GM18873 (cell line): ENCODE data around the gene PSPN.
A peak's percentile ranks its signal among the peaks of the same experiment; 100 is the strongest.
"Not testable (repeated sequence)": the region's sequence is repeated elsewhere in the genome, so short reads cannot be mapped to it uniquely, and the experiment has no call there.

Source experiments
- ATAC-seq: cut with Tn5 transposase; IDR thresholded peaks from one replicate; pipeline ENCODE4 v1.9.1; 2021; ENCODE audit warnings: mild to moderate bottlenecking, moderate library complexity, moderate number of reproducible peaks; ENCODE audit not compliant: unreplicated experiment, low FRiP score

The PSPN gene

DNA sequence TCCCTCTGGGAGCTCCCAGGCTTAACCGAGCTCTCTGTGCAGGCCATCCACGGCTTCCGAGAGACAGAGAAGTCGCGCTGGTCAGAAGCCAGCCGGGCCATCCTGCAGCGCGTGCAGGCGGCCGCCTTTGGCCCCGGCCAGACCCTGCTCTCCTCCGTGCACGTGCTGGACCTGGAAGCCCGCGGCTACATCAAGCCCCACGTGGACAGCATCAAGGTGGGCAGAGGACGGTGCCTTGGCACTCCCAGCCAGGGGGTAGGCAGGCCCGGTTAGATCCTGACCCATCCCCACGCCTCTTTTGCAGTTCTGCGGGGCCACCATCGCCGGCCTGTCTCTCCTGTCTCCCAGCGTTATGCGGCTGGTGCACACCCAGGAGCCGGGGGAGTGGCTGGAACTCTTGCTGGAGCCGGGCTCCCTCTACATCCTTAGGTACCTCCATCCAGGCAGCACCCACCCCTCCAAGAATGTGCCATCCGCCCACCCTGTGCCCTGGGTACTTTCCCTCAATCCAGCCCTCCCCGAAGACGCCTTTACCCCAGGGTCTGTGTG, 1.5 kb downstream of the PSPN start:
- ATAC-seq, result no peak

DNA sequence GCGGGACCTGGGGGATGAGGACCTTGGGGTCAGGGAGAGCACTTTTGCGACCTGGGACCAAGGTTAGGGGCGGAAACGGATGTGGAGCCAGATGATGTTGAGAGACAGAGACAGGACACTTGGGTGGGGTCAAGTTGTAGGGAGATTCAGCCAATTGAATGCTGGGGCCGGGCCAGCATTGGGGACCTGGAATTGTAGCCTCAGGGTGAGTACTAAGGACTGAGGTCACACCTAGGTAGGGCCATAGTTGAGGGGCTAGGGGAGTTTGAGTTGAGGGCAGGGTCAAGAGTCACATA, 2.0 kb downstream of the PSPN start:
- ATAC-seq, result no peak

DNA sequence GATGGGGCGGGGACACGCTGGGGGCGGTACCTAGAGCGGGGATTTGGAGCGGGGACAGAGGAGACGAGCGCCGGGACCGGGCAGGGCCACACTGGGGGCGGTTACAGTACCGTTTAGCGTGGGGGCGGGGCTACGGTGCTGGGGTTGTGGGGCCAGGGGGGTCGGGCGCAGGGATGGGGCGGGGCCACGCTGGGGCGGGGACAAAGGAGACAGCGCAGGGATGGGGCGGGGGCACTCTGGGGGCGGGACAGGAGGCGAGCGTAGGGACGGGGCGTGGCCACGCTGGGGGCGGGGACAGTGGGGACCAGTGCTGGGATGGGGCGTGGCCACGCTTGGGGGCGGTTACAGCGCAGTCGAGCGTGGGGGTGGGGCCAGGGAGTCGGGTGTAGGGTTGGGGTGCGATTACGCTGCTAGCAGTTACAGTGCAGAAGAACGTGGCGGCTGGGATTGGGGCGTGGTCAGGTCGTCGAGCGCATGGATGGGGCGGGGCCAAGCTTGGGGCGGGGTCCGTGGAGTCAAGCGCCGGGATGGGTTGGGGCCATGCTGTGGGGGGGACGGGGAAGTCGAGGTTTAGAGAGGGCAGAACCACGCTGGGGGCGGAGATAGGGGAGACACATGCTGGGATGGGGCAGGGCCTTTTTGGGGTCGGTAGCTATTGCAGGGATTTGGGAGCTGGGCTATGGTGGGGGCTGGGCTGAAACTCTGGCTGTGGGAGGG, 2.5 kb downstream of the PSPN start:
- ATAC-seq, result peak; percentile 41

DNA sequence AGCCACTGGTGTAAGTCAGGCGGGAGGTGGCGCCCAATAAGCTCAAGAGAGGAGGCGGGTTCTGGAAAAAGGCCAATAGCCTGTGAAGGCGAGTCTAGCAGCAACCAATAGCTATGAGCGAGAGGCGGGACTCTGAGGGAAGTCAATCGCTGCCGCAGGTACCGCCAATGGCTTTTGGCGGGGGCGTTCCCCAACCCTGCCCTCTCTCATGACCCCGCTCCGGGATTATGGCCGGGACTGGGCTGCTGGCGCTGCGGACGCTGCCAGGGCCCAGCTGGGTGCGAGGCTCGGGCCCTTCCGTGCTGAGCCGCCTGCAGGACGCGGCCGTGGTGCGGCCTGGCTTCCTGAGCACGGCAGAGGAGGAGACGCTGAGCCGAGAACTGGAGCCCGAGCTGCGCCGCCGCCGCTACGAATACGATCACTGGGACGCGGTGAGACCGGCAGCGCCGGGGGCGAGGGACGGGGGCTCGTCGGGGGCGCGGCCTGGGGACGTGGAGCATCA, 3.1 kb downstream of the PSPN start, which contains the start of gene ALKBH7:
TSS of gene ALKBH7 (plus strand) at position 201 of the 502 bp plus-strand sequence. CDS start at position 228, 27 bp downstream.
- peak; percentile 76 for ATAC-seq

DNA sequence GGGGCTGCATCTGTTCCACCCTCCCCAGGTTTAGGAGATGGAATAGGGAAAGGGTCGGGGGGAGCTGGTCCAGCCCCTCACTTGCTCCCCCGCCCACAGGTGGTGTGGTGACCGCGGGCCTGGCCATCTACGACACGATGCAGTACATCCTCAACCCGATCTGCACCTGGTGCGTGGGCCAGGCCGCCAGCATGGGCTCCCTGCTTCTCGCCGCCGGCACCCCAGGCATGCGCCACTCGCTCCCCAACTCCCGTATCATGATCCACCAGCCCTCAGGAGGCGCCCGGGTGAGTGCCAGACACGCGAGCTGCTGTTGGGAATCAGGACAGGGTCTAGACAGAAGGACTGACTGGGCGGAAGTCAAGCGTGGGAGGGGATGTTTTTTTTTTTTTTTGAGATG, 11.4 kb downstream of the PSPN start:
- no peak for ATAC-seq

DNA sequence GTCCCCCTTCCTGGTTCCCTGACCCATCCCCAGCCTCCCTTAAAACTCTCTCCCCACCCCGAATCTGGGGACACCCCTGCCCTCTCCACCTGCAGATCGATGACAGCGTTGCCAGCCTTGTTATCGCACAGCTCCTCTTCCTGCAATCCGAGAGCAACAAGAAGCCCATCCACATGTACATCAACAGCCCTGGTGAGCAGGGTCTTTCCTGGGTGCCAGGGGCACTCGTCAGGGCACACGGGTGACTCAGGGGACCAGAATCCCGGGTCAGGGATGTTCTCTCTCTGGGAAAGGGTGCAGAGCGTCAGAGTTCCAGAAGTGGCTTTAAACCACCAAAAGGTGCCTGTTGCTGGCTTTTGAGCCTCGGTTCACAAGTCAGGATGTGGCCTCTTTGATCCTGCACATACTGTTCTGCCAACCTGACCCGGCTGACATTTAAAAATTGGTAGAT, 13.4 kb downstream of the PSPN start:
- ATAC-seq, result no peak

DNA sequence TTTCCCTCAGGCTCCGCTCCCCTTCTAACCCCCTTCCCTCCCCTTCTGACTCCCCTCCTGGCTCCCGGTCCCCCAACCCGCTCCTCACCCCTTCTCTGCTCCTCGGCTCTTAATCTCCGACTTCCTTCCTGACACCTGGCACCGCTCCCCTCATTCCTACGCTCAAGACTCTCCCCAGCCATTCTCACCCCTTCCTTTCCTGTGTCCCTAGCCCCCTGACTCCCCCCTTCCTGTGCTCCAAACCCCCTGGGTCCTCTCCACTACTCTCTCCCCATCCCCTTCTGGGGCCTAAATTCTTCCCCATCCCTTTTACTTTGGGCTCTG, 13.7 kb downstream of the PSPN start:
- no peak for ATAC-seq

DNA sequence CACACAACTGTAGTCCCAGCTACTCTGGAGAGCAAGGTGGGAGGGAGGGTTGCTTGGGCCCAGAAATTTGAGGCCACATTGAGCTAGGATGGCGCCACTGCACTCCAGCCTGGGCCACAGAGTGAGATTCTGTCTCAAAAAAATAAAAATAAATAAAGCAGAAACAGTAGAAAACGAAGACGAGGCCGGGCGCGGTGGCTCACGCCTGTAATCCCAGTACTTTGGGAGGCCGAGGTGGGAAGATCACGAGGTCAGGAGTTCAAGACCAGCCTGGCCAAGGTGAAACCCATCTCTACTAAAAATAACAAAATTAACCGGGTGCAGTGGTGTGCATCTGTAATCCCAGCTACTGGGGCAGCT, 14.9 kb downstream of the PSPN start:
- not testable (repeated sequence) for ATAC-seq

DNA sequence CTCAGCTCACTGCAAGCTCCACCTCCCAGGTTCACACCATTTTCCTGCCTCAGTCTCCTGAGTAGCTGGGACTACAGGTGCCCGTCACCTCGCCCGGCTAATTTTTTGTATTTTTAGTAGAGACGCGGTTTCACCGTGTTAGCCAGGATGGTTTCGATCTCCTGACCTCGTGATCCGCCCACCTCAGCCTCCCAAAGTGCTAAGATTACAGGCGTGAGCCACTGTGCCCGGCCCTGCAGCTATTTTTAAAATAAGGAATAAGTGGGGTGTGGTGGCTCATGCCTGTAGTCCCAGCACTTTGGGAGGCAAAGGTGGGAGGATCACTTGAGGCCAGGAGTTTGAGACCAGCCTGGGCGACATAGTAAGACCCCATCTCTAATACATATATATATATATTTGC, 15.3 kb downstream of the PSPN start:
- ATAC-seq, result not testable (repeated sequence)

DNA sequence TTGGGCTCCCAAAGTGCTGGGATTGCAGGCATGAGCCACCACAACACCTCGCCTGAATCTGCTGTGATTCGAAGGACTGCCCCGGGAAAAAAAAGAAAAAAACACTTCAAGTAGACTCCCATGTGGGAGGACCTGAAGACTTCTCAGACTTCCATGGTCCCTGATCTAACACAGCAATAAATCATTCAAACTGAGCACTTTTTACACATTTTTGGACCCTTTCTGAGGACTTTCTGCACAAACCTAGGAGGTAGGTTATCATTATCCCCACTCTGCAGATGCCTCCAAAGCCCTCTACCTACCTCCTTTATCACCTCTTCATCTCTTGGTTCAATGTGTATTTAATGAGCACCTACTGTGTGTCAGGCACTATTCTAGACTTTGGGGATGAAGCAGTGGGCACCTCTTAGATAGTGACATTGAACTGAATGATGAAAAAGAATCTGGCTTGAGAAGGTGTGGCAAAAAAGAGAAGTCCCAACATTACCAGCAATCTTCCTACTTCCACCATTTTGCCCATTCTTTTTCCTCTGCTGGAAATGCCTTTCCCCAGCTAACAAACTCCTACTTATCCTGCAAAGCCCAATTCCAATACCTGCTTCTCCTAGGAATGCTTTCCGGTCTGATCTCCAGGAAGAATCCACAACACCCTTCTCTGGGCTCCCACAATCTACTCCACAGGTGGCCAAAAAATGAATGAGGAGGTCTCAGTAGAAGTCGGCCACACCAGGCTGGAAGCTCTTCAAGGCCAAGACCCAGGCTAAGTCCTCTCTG, 16.0 kb downstream of the PSPN start:
- no peak for ATAC-seq

DNA sequence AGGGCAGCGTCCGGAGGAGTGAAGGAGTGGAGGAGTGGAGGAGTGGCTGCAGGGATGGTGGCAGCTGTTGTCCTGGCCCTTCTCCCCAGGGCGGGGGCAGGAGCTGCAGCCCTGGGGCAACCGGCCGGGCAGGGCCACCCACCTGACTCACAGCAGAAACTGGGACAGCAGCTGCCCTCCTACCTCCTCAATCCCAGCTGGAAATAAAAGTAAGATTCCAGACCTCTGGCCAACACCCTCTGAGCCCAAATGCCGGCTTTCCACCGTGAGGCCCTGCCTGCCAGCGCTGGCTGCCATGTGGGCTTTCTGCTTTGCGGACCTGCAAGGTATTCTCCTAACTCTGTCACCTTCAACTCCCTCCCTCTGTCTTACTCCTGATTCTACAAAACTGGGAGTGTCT, 17.7 kb downstream of the PSPN start:
- no peak for ATAC-seq

DNA sequence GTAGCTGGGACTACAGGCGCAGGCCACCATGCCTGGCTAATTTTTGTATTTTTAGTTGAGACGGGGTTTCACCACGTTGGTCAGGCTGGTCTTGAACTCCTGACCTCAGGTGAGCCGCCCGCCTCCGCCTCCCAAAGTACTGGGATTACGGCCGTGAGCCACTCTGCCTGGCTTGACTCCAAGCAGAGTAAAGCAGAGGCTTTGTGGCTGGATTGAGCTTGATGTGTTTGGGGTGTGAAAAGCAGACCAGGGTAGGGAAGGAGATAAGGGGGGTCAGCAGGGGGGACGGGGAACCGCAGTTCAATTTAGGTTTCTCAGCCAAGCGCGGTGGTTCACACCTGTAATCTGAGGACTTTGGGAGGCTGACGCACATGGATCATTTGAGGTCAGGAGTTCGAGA, 18.6 kb downstream of the PSPN start:
- ATAC-seq, result no peak

DNA sequence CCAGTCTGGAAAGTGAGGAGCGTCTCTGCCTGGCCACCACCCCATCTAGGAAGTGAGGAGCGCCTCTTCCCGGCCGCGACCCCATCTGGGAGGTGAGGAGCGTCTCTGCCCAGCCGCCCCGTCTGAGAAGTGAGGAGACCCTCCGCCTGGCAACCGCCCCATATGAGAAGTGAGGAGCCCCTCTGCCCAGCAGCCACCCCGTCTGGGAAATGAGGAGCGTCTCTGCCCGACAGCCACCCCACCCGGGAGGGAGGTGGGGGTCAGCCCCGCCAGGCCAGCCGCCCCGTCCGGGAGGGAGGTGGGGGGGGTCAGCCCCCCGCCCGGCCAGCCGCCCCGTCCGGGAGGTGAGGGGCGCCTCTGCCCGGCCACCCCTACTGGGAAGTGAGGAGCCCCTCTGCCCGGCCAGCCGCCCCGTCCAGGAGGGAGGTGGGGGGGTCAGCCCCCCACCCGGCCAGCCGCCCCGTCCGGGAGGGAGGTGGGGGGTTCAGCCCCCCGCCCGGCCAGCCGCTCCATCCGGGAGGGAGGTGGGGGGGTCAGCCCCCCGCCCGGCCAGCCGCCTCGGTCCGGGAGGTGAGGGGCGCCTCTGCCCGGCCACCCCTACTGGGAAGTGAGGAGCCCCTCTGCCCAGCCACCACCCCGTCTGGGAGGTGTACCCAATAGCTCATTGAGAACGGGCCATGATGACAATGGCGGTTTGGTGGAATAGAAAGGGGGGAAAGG, 20.3 kb downstream of the PSPN start:
- ATAC-seq, result not testable (repeated sequence)

DNA sequence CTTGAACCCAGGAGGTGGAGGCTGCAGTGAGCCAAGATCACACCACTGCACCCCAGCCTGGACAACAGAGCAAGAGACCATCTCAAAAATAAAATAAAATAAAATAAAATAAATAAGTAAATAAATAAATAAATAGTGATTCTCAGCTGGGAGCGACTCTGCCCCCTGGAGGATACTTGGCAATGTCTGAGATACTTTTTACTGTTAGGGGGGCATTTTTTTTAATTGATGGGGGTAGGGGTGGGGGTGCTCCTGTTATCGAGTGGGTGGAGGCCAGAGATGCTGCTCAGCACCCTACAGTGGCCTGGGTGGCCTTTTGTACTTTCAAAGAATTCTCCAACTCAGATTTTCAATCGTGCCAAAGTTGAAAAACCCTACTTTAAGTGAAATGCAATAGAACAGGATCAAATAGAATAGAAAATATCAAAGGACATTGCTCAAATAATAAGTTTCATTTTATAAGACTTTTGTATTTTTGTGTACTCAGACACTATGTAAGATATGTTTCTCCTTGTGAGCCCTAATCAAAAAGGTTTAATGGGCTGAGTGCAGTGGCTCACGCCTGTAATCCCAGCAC, 21.5 kb downstream of the PSPN start:
- ATAC-seq, result no peak

DNA sequence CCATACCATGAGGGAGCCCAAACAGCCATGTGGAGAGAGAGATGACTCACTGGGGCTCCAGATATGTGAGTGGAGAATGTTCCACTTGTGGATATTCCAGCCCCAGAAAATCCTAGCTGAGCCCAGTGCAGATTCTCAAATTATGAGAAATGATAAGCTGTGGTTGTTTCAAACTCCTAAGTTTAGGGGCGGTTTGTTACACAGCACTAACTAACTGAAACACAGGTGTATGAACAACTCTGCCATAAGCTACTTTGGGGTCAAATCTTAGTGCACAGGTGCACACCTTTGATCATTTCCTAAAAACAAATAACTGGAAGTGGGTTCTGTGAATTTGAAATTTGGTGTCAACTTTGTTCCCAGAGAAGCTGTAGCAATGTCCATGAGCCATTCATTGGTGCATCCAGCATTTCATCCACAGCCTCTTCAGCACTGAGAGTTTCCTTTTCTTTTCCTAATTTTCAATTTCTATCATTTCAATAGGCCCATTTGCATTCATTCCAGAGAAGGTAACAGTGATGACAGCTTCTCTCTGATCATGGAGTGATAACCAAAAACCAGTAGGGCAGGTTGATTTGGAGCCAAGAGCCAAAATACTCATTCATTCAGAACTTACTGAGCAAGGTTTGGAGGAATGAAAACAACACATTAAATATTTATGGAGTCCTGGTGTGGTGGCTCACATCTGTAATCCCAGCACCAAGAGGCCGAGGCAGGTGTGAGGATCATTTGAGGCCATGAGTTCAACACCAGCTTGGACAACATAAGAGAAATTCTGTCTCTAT, 23.2 kb downstream of the PSPN start:
- ATAC-seq, result no peak

DNA sequence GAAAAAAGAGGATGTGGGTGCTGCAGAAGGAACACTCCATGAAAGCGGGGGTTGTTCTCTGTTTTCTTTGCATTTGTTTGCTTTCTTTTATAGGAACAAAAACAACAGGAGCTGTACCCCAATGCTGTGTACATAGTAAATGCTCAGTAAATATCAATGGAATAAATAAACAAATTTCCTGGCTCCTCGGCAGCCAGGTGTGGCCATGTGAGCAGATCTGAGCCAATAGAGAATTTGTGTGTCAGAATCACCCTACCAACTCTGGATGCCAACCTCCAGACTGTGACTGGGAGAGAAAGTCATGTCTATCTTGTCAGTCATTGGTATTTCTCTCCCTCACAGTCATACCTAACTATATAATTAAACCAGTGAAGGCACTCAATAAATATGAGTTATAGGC, 25.0 kb downstream of the PSPN start:
- ATAC-seq, result no peak

DNA sequence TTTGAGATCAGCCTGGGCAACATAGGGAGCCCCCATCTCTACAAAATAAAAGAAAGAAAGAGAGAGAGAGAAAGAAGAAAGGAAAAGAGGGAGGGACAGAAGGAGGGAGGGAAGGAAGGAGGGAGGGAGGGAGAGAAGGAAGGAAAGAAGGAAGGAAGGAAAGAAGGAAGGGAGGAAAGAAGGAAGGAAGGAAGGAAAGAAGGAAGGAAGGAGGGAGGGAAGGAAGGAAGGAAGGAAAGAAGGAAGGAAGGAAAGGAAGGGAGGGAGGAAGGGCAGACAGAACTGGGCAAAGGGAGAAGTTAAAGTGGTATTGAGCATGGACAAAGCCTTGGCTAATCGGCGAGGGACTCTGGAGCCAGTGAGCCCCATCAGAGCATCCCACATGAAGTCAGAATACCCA, 26.5 kb downstream of the PSPN start:
- ATAC-seq, result not testable (repeated sequence)

DNA sequence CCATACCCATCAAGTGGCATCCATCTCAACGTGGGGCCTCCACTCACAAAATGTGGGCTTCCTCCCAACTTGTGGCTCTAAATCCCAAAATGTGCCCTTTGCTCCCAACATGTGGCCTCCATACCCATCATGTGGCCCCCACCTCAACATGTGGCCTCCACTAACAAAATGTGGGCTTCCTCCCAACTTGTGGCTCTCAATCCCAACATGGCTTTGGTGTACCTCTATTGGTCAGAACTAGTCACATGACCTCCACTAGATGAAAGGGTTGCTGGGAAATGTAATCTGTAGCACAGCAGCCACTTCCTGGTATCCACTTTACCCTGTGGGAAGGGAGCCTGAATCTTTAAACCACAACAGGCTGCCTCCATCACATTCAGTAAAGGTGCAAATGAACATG, 32.3 kb downstream of the PSPN start:
- ATAC-seq, result no peak

DNA sequence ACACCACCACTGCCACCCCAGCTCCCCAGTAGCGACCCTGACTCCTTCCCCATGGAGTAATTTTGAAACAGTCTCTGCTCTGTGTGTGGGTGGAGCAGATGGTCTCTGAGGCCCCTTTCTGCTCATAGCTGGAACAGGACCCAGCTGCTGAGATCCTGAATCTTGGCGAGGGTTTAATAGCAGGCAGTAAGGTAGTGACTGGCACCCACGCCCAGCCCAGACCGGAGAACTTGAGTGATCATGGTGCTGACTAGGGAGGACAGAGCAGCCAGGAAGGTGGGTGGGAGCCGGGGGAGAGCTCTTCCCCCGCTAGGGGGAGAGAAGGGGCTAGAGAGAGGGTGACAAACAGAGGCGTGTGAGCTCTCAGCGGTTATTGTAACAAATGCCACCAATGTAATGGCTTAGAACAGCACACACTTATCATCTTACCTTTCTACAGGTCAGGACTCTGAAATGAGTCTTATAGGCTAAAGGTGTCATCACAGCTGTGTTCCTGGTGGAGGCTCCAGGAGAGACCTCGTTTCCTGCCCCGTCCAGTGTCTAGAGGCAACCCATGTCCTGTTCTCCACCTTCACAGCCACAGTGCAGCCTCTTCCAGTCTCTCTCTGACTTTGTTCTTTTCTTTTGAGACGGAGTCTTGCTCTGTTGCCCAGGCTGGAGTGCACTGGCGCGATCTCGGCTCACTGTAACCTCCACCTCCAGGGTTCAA, 35.1 kb downstream of the PSPN start:
- no peak for ATAC-seq
